ENCODE measurements around the gene HMGN5. TPM values are rescaled to one million over a fixed set of nuclear protein-coding genes. Genes with fewer than 3 reads are reported as not detected.

Gene HMGN5
- total RNA-seq, 1 experiment from 2014 or later, result 21.7 TPM

GRCh38 chrX:81215685-81216084 is 14.0 kb upstream of the HMGN5 start:
- Mint-ChIP-seq H3K27ac (no peak overlapping the region), H3K4me3 (no peak overlapping the region), H3K36me3 (peaks cover 4% of the 10 kb centered on the region; the same call in 1 of the 2 replicates), H3K27me3 (ENCODE audit: low read depth) (no peaks in the 10 kb centered on the region), H3K4me1 (peaks cover 5% of the 10 kb centered on the region), H3K9me3 (no peaks in the 10 kb centered on the region)
- ChIA-PET POLR2A (no interaction called here), CTCF (no interaction called here)
- no peak for DNase-seq (ENCODE audit: low spot score)
- ATAC-seq, result no peak
- TF ChIP-seq MYBL2 (CRISPR knock-in tag; IDR thresholded peaks at IDR 0.05) (no peak), ZBTB21 (CRISPR knock-in tag; IDR thresholded peaks at IDR 0.05; ENCODE audit: borderline replicate concordance) (no peak)

- no peak for TF ChIP-seq E2F1 (CRISPR knock-in tag; IDR thresholded peaks at IDR 0.05)
- TF ChIP-seq FOXP1 (CRISPR knock-in tag; IDR thresholded peaks at IDR 0.05; ENCODE audit: borderline replicate concordance), result no peak
- no peak for TF ChIP-seq ATF1 (CRISPR knock-in tag; IDR thresholded peaks at IDR 0.05)
- TF ChIP-seq FOXK1 (CRISPR knock-in tag; IDR thresholded peaks at IDR 0.05), result no peak
- no peak for TF ChIP-seq HMGA2 (CRISPR knock-in tag; IDR thresholded peaks at IDR 0.05)
- no peak for TF ChIP-seq NR1H2 (CRISPR knock-in tag; IDR thresholded peaks at IDR 0.05)
- TF ChIP-seq ATF2 (CRISPR knock-in tag; IDR thresholded peaks at IDR 0.05; ENCODE audit: borderline replicate concordance, low read depth), result no peak
- no peak for TF ChIP-seq ZBTB21 (CRISPR knock-in tag; IDR thresholded peaks at IDR 0.05; ENCODE audit: borderline replicate concordance)
- POLR2A ChIA-PET, result no interaction called here
- Mint-ChIP-seq H3K9me3 (no peaks in the 10 kb centered on the region), H3K27ac (no peak overlapping the region), H3K4me3 (no peak overlapping the region), H3K4me1 (peaks cover 10% of the 10 kb centered on the region), H3K36me3 (peaks cover 6% of the 10 kb centered on the region; the same call in 1 of the 2 replicates), H3K27me3 (ENCODE audit: low read depth) (no peaks in the 10 kb centered on the region)
- no peak for DNase-seq (ENCODE audit: low spot score)
- CTCF ChIA-PET, result interaction anchor here (1.3 kb wide), 2 partner anchors 13 to 71 kb away, joined by 3 to 4 read pairs; no protein-coding TSS in a partner anchor
- ATAC-seq, result no peak
Observed at GRCh38 chrX:81208916-81209315, 7.2 kb upstream of the HMGN5 start.

GRCh38 chrX:81206476-81206875 is 4.8 kb upstream of the HMGN5 start:
- H3K9me3 Mint-ChIP-seq, result no peaks in the 10 kb centered on the region
- peaks cover 15% of the 10 kb centered on the region for H3K4me1 Mint-ChIP-seq
- ATAC-seq, result no peak
- ChIA-PET POLR2A (no interaction called here), CTCF (no interaction called here)
- no peak for TF ChIP-seq ZNF416 (CRISPR knock-in tag; IDR thresholded peaks at IDR 0.05)
- H3K4me3 Mint-ChIP-seq, result no peak overlapping the region
- no peak for DNase-seq (ENCODE audit: low spot score)
- H3K27ac Mint-ChIP-seq, result no peak overlapping the region
- peaks cover 6% of the 10 kb centered on the region; the same call in 1 of the 2 replicates for H3K36me3 Mint-ChIP-seq
- H3K27me3 Mint-ChIP-seq (ENCODE audit: low read depth), result no peaks in the 10 kb centered on the region

- ATAC-seq, result no peak
- TF ChIP-seq GTF2I (CRISPR knock-in tag; conservative IDR thresholded peaks at IDR 0.05) (no peak), JAZF1 (CRISPR knock-in tag; IDR thresholded peaks at IDR 0.05) (no peak), ZBTB21 (CRISPR knock-in tag; IDR thresholded peaks at IDR 0.05; ENCODE audit: borderline replicate concordance) (no peak), MLX (CRISPR knock-in tag; IDR thresholded peaks at IDR 0.05) (no peak), SOX15 (CRISPR knock-in tag; IDR thresholded peaks at IDR 0.05) (no peak), FOXP4 (CRISPR knock-in tag; IDR thresholded peaks at IDR 0.05) (no peak), ZNF138 (CRISPR knock-in tag; conservative IDR thresholded peaks at IDR 0.05) (no peak), MAX (CRISPR knock-in tag; IDR thresholded peaks at IDR 0.05) (no peak), ZNF423 (CRISPR knock-in tag; IDR thresholded peaks at IDR 0.05) (no peak), NFYB (CRISPR knock-in tag; conservative IDR thresholded peaks at IDR 0.05; ENCODE audit: low read depth) (no peak), ZNF121 (CRISPR knock-in tag; IDR thresholded peaks at IDR 0.05) (no peak), CREM (CRISPR knock-in tag; IDR thresholded peaks at IDR 0.05) (no peak), TEAD1 (CRISPR knock-in tag; IDR thresholded peaks at IDR 0.05) (no peak), RELA (CRISPR knock-in tag; IDR thresholded peaks at IDR 0.05; ENCODE audit: borderline replicate concordance) (no peak), ZNF425 (CRISPR knock-in tag; conservative IDR thresholded peaks at IDR 0.05) (no peak)
Observed at GRCh38 chrX:81205551-81205950, 3.8 kb upstream of the HMGN5 start.

More at GRCh38 chrX:81205551-81205950, 3.8 kb upstream of the HMGN5 start:
- DNase-seq (ENCODE audit: low spot score), result no peak
- H3K4me3 Mint-ChIP-seq, result no peak overlapping the region
- peaks cover 22% of the 10 kb centered on the region for H3K4me1 Mint-ChIP-seq
- no peaks in the 10 kb centered on the region for H3K27me3 Mint-ChIP-seq (ENCODE audit: low read depth)
- no peak overlapping the region for H3K27ac Mint-ChIP-seq
- POLR2A ChIA-PET, result no interaction called here
- H3K36me3 Mint-ChIP-seq, result no peaks in the 10 kb centered on the region
- CTCF ChIA-PET, result no interaction called here
- H3K9me3 Mint-ChIP-seq, result no peaks in the 10 kb centered on the region

Measured in WTC11 (cell line).